ENCODE measurements around the gene CHST3. TPM values are rescaled to one million over a fixed set of nuclear protein-coding genes. Genes with fewer than 3 reads are reported as not detected.
A peak's percentile ranks its signal among the peaks of the same experiment; 100 is the strongest.

Gene CHST3
- total and polyA plus RNA-seq, 9 of the 15 experiments (the other 6 are each of a cell fraction or from before 2014, with no cell fraction given), result 0.01 to 1.3 (median 0.15) TPM

DNA sequence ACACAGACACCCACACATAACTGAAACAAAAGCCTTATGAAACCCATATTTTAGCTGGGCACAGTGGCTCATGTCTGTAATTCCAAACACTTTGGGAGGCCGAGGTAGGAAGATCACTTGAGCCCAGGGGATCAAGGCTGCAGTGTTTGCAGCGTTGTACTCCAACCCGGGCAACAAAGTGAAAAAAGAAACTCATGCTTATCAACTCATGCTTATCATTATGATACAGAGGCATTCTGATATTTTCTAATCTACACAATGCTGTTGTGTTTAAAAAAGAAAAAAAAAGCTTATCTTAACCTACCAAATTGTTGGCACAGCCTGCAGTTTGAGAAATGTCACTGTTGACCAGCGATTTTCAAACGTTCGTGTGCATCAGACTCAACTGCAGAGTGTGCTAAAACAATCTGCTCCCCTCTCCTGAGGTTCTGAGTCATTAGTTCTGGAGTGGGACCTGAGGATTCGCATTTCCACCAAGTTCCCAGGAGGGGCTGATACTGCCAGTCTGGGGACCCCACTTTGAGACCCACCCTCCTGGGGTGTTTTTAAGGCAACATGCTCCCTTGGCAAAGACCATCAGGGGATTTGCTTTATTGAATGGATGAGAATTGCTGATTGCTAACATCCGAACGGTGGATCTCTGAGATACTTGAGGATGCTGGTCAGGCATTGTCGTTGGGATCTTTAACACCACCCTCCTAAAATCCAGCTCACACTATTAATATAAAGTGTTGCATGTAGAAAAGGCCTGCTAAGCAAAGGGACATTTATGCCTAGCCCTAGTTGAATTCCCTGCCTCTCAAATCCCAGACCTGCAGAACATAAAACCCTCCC, 16.2 kb downstream of the CHST3 start (continued):
- TF ChIP-seq NCOA1 (IDR thresholded peaks at IDR 0.05; ENCODE audit: low read depth), result 0 out of 2 replicates have a peak, but pooled peaks have one; percentile 66
- TF ChIP-seq ZNF384 (IDR thresholded peaks at IDR 0.05; ENCODE audit: low read depth, low read length), result peak; percentile 98
- peak; percentile 93 for TF ChIP-seq DPF2 (IDR thresholded peaks at IDR 0.05)
- TF ChIP-seq ZNF41 (CRISPR knock-in tag; conservative IDR thresholded peaks at IDR 0.05), result peak; percentile 53; the same call in 1 of the 2 replicates
- peak; percentile 93 for TF ChIP-seq SMARCE1 (IDR thresholded peaks at IDR 0.05)
- peak; percentile 95 for TF ChIP-seq TEAD4 (IDR thresholded peaks at IDR 0.05; ENCODE audit: low read length)
- TF ChIP-seq TEAD4 (CRISPR knock-in tag; IDR thresholded peaks at IDR 0.05; ENCODE audit: borderline replicate concordance), result no peak
- TF ChIP-seq TCF7L2 (IDR thresholded peaks at IDR 0.05; ENCODE audit: low read depth, low read length), result no peak
- TF ChIP-seq, protein P1, sequence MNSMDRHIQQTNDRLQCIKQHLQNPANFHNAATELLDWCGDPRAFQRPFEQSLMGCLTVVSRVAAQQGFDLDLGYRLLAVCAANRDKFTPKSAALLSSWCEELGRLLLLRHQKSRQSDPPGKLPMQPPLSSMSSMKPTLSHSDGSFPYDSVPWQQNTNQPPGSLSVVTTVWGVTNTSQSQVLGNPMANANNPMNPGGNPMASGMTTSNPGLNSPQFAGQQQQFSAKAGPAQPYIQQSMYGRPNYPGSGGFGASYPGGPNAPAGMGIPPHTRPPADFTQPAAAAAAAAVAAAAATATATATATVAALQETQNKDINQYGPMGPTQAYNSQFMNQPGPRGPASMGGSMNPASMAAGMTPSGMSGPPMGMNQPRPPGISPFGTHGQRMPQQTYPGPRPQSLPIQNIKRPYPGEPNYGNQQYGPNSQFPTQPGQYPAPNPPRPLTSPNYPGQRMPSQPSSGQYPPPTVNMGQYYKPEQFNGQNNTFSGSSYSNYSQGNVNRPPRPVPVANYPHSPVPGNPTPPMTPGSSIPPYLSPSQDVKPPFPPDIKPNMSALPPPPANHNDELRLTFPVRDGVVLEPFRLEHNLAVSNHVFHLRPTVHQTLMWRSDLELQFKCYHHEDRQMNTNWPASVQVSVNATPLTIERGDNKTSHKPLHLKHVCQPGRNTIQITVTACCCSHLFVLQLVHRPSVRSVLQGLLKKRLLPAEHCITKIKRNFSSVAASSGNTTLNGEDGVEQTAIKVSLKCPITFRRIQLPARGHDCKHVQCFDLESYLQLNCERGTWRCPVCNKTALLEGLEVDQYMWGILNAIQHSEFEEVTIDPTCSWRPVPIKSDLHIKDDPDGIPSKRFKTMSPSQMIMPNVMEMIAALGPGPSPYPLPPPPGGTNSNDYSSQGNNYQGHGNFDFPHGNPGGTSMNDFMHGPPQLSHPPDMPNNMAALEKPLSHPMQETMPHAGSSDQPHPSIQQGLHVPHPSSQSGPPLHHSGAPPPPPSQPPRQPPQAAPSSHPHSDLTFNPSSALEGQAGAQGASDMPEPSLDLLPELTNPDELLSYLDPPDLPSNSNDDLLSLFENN (IDR thresholded peaks at IDR 0.05; ENCODE audit: low read depth in 2 of 2, low read length in 2 of 2), result peak in 1 of 2 experiments; percentile 91; a peak in 2 of 4 replicates
- TF ChIP-seq POLR2H (tag; IDR thresholded peaks at IDR 0.05; ENCODE audit: low read depth), result no peak
- TF ChIP-seq MAZ (CRISPR knock-in tag; conservative IDR thresholded peaks at IDR 0.05 in 1 of 2, IDR thresholded peaks at IDR 0.05 in 1 of 2), result peak in 1 of 2 experiments; percentile 46; a peak in 2 of 4 replicates
- peak; percentile 65 for TF ChIP-seq SMAD4 (CRISPR knock-in tag; conservative IDR thresholded peaks at IDR 0.05)
- TF ChIP-seq STAT5A (IDR thresholded peaks at IDR 0.05; ENCODE audit: borderline replicate concordance, low read length), result peak; percentile 70
- TF ChIP-seq POLR2AphosphoS5 (IDR thresholded peaks at IDR 0.05; ENCODE audit: control insufficient read depth, insufficient read depth, low read depth, low read length), result peak; percentile 56; the same call in 1 of the 2 replicates
- no peak for TF ChIP-seq NR4A1 (CRISPR knock-in tag; IDR thresholded peaks at IDR 0.05)
- TF ChIP-seq NR4A1 (tag; IDR thresholded peaks at IDR 0.05), result peak; percentile 69
- TF ChIP-seq, protein P2, sequence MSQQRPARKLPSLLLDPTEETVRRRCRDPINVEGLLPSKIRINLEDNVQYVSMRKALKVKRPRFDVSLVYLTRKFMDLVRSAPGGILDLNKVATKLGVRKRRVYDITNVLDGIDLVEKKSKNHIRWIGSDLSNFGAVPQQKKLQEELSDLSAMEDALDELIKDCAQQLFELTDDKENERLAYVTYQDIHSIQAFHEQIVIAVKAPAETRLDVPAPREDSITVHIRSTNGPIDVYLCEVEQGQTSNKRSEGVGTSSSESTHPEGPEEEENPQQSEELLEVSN (IDR thresholded peaks at IDR 0.05; ENCODE audit: borderline replicate concordance in 1 of 2, extremely low read depth in 1 of 2, insufficient read depth in 1 of 2, insufficient read length in 1 of 2, low read depth in 1 of 2, low read length in 1 of 2, poor library complexity in 1 of 2, severe bottlenecking in 1 of 2), result no peak
- no peak for TF ChIP-seq ZNF212 (CRISPR knock-in tag; IDR thresholded peaks at IDR 0.05)
- TF ChIP-seq, protein P3, sequence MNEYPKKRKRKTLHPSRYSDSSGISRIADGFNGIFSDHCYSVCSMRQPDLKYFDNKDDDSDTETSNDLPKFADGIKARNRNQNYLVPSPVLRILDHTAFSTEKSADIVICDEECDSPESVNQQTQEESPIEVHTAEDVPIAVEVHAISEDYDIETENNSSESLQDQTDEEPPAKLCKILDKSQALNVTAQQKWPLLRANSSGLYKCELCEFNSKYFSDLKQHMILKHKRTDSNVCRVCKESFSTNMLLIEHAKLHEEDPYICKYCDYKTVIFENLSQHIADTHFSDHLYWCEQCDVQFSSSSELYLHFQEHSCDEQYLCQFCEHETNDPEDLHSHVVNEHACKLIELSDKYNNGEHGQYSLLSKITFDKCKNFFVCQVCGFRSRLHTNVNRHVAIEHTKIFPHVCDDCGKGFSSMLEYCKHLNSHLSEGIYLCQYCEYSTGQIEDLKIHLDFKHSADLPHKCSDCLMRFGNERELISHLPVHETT (CRISPR knock-in tag; conservative IDR thresholded peaks at IDR 0.05 in 1 of 2, IDR thresholded peaks at IDR 0.05 in 1 of 2), result peak in 1 of 2 experiments; percentile 77; a peak in 1 of 4 replicates

Data from K562 (cell line).